Pancreas (tissue), 10 donors: ENCODE results near the gene DLG3. TPM values are rescaled to one million over a fixed set of nuclear protein-coding genes. Genes with fewer than 3 reads are reported as not detected.
"Not testable (repeated sequence)": the region's sequence is repeated elsewhere in the genome, so short reads cannot be mapped to it uniquely, and the experiment has no call there.

Experiments used
- ATAC-seq, 4 donors: fragments of 200-7000 bp; cut with Tn5 transposase; one replicate each; pipeline versions ENCODE4 v1.8.0 to v1.9.1; 2020; ENCODE audit warnings: mild to moderate bottlenecking in 4 of 4, moderate library complexity in 4 of 4
- DNase-seq, 6 donors: peaks; one replicate each; pipeline ENCODE4 v3.0.0-alpha.2; 2020
- FAIRE-seq: peaks from 2 replicates; lab custom pipeline; 2012; peaks lifted over from hg19 to GRCh38; lab: Jason Lieb, UNC
- H3K27ac ChIP-seq, 4 donors: fragments of 200-600 bp; sonication (generic); 1 replicate in 3 of 4; 2 replicates in 1 of 4; pipeline versions ENCODE4 v1.5.0 to v1.8.0; 2020
- H3K27me3 ChIP-seq, 4 donors: fragments of 200-600 bp; one replicate each; pipeline ENCODE4 v1.8.0; 2021
- H3K36me3 ChIP-seq, 3 donors: fragments of 200-600 bp; sonication (generic) in 1 of 3; one replicate each; pipeline versions ENCODE4 v1.5.0 to v1.8.0; 2020 to 2021
- H3K4me1 ChIP-seq, 3 donors: fragments of 200-600 bp; one replicate each; pipeline ENCODE4 v1.8.0; 2021
- H3K4me3 ChIP-seq, 4 donors: fragments of 200-600 bp; sonication (generic) in 2 of 4; one replicate each; pipeline versions ENCODE4 v1.5.0 to v1.8.0; 2020 to 2021
- H3K9me3 ChIP-seq, 4 donors: fragments of 200-600 bp; one replicate each; pipeline ENCODE4 v1.8.0; 2021
- CTCF ChIP-seq, 4 donors: fragments of 200-600 bp; sonication (generic) in 3 of 4; IDR thresholded peaks; one replicate each; pipeline versions ENCODE4 v1.5.0 to v1.8.0; 2021; ENCODE audit warnings: antibody characterized with exemption in 4 of 4
- WGBS, 2 donors: extraction: QIAGEN DNeasy Blood & Tissue Kit; methylation state at CpG; one replicate each; pipeline ENCODE4 v1.1.7; 2013; 5-methylcytosine and 5-hydroxymethylcytosine counted together
- intact Hi-C, 3 donors: fragments of 100-400 bp; cut with DNase I; formaldehyde crosslinking; loops; one replicate each; pipeline versions ENCODE4 v1.11.1 to v1.14.2; 2022
- polyA plus RNA-seq, 2 donors: library from polyadenylated mRNA; stranded (reverse); fragments of 200-250 nt; gene quantifications; one replicate each; pipeline ENCODE4 v1.2.3, GENCODE V29; 2013
- total RNA-seq, 6 donors: library from RNA; stranded (reverse); fragmentation: NEBNext Ultra II Directional in 4 of 6; extraction: Animal tissue kit (Norgen Biotek cat#: 25700) in 4 of 6; gene quantifications; one replicate each; pipeline versions ENCODE4 v1.2.1 to v1.2.4, GENCODE V29; 2021 to 2023
- donor health status: healthy with polysubstance abuse.
- donor health status: DM: no; HTN: no; CAD: no; lungs with moderate emphysema.
- donor health status: DM: no; HTN: no; CAD: no.
- donor health status: control.
- donor health status: control.
- donor health status: Bipolar disorder and iron deficiency.
- donor health status: DM: yes; HTN: yes; CAD: no.
- donor health status: DM: no; HTN: no; CAD: no.
- donor health status: DM: no; HTN: no; CAD: no.
- donor health status: DM: yes; HTN: yes; CAD: no.

Gene DLG3
- total and polyA plus RNA-seq, 8 donors, result 18.7 to 55.7 (median 43.2) TPM

- WGBS, 2 donors, result 66 to 76% methylated on average over 6 of the region's 6 CpGs
- no peak for FAIRE-seq
- no peak for DNase-seq
- Histone ChIP-seq H3K27ac (no peak overlapping the region), H3K36me3 (peaks cover 0 to 11% (median 0%) of the 10 kb centered on the region in 3 donors), H3K4me3 (no peak overlapping the region), H3K27me3 (peaks cover 0 to 3% (median 0%) of the 10 kb centered on the region in 4 donors), H3K4me1 (no peaks in the 10 kb centered on the region), H3K9me3 (no peaks in the 10 kb centered on the region)
- no peak for TF ChIP-seq CTCF (IDR thresholded peaks at IDR 0.05)
- intact Hi-C loops, result no loop called here
- ATAC-seq, result no peak
Observed at GRCh38 chrX:70504772-70505450, 60.3 kb downstream of the DLG3 start.

GRCh38 chrX:70505451-70505841 is 60.8 kb downstream of the DLG3 start:
- no peak overlapping the region for H3K4me3 ChIP-seq
- no peaks in the 10 kb centered on the region for H3K4me1 ChIP-seq
- FAIRE-seq (no peak), ATAC-seq (peak in 2 of 4 donors; percentile 36 to 56), DNase-seq (no peak)
- TF ChIP-seq CTCF (IDR thresholded peaks at IDR 0.05), result no peak
- H3K9me3 ChIP-seq, result no peaks in the 10 kb centered on the region
- 37 to 64% methylated on average over 4 of the region's 4 CpGs for WGBS, 2 donors
- no peak overlapping the region for H3K27ac ChIP-seq
- H3K27me3 ChIP-seq, result peaks cover 0 to 3% (median 0%) of the 10 kb centered on the region in 4 donors
- H3K36me3 ChIP-seq, result peaks cover 0 to 7% (median 0%) of the 10 kb centered on the region in 3 donors
- intact Hi-C loops, result no loop called here

- H3K4me3 ChIP-seq, result no peak overlapping the region
- FAIRE-seq (no peak), ATAC-seq (peak; percentile 30 to 49 (median 40)), DNase-seq (no peak)
- TF ChIP-seq CTCF (IDR thresholded peaks at IDR 0.05), result no peak
- peak overlapping the region in 1 of 4 donors; percentile 4 for H3K27ac ChIP-seq
- H3K27me3 ChIP-seq, result no peaks in the 10 kb centered on the region
- intact Hi-C loops, result no loop called here
- H3K36me3 ChIP-seq, result no peaks in the 10 kb centered on the region
- H3K4me1 ChIP-seq, result no peaks in the 10 kb centered on the region
- WGBS, 2 donors, result 37 to 44% methylated on average over 6 of the region's 6 CpGs
- no peaks in the 10 kb centered on the region for H3K9me3 ChIP-seq
Observed at GRCh38 chrX:70508296-70508911, 63.8 kb downstream of the DLG3 start.

GRCh38 chrX:70509078-70509477 is 64.4 kb downstream of the DLG3 start:
- 57 to 58% methylated on average over 4 of the region's 4 CpGs for WGBS, 2 donors
- Histone ChIP-seq H3K27ac (no peak overlapping the region), H3K4me1 (no peaks in the 10 kb centered on the region), H3K36me3 (no peaks in the 10 kb centered on the region), H3K4me3 (no peak overlapping the region), H3K27me3 (no peaks in the 10 kb centered on the region), H3K9me3 (no peaks in the 10 kb centered on the region)
- no peak for TF ChIP-seq CTCF (IDR thresholded peaks at IDR 0.05)
- no peak for ATAC-seq
- DNase-seq, result no peak
- intact Hi-C loops, result no loop called here
- no peak for FAIRE-seq

- DNase-seq, H3K27ac ChIP-seq, H3K36me3 ChIP-seq, H3K27me3 ChIP-seq, FAIRE-seq, H3K4me3 ChIP-seq, ATAC-seq, H3K9me3 ChIP-seq, H3K4me1 ChIP-seq, intact Hi-C loops: not testable (repeated sequence)
- 87 to 100% methylated on average over 4 of the region's 4 CpGs for WGBS, 2 donors
Observed at GRCh38 chrX:70515270-70515669, 70.6 kb downstream of the DLG3 start.

GRCh38 chrX:70515692-70516091 is 71.1 kb downstream of the DLG3 start:
- H3K27ac ChIP-seq, DNase-seq, FAIRE-seq, H3K27me3 ChIP-seq, H3K9me3 ChIP-seq, intact Hi-C loops, H3K36me3 ChIP-seq, H3K4me1 ChIP-seq, H3K4me3 ChIP-seq, ATAC-seq: not testable (repeated sequence)
- WGBS, 2 donors, result 79 to 100% methylated on average over 1 of the region's 1 CpG
